LNCAP (cell line): ENCODE results near the gene DNPH1.

Experiments
- TF ChIP-seq, protein P1 (sequence below): fragments of 450-650 bp; IDR thresholded peaks from 2 replicates; pipeline ENCODE4 v1.5.1; 2017; ENCODE audit warnings: mild to moderate bottlenecking

The DNPH1 gene

DNA sequence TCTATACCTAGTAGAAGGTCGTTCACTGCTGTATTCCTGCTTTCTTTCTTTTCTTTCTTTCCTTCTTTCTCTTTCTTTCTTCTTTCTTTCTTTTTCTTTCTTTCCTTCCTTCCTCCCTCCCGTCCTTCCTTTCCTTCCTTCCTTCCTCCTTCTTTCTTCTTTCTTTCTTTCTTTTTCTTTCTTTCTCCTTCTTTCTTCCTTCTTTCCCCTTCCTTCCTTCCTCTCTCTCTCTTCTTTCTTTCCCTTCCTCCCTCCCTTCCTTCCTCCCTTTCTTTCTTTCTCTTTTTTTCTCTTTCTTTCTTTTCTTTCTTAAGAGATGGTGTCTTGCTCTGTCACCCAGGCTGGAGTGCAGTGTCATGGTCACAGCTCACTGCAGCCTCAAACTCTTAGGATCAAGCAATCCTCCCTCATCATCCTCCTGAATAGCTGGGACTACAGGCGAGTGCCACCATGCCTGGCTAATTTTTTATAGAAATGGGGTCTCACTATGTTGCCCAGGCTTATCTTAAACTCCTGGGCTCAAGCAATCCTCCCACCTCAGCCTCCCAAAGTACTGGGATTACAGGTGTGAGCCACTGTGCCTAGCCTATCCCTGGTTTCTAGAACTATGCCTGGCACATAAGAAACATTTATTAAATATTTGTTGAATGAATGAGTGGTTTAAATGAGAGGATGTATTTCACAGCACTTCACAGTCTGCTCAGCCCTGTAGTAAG lies 2.6 kb upstream of the DNPH1 start:
- TF ChIP-seq, protein P1, sequence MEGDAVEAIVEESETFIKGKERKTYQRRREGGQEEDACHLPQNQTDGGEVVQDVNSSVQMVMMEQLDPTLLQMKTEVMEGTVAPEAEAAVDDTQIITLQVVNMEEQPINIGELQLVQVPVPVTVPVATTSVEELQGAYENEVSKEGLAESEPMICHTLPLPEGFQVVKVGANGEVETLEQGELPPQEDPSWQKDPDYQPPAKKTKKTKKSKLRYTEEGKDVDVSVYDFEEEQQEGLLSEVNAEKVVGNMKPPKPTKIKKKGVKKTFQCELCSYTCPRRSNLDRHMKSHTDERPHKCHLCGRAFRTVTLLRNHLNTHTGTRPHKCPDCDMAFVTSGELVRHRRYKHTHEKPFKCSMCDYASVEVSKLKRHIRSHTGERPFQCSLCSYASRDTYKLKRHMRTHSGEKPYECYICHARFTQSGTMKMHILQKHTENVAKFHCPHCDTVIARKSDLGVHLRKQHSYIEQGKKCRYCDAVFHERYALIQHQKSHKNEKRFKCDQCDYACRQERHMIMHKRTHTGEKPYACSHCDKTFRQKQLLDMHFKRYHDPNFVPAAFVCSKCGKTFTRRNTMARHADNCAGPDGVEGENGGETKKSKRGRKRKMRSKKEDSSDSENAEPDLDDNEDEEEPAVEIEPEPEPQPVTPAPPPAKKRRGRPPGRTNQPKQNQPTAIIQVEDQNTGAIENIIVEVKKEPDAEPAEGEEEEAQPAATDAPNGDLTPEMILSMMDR = no peak

- TF ChIP-seq, protein P1 = no peak
Observed at GRCh38 chr6:43231053-43231452, 1.8 kb upstream of the DNPH1 start.

DNA sequence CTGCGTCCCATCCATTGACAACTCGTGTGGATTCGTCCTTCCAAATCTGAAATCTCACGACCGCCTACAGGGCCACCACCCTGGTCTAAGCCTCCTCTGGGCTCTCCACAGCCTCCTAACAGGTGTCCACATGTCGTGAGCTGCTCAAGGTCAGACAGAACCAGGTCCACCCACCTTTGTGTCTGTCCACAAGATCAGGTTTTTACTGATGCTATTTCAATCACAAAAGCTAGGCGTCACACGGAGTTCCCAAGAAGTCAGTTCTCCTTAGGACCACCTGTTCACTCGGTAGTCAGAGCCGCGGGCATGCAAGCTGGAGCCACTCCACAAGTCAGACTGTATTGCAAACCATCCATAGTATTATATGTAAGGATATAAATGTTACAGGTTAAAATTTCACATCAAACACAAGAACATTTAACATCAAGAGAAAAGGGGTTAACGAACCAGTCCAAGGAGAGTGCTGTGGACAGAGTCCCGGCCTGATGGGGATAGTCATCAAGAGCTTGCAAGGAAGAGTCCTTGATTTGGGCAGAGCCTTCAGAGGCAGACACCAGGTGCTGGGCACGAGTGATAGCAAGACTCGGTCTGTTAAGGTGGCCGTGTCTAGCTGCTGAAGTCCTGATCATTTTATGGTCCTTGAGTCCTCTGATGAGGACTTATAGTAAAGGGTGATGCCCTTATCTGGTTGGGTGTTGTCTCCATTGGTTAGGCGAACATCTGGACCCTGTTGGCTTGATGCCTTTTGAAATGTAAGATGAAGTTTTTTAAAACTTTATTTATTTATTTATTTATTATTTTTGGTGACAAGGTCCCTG lies 731 bp upstream of the DNPH1 start:
- TF ChIP-seq, protein P1 = no peak

- TF ChIP-seq, protein P1 = no peak
Observed at GRCh38 chr6:43226192-43226851, 3.0 kb downstream of the DNPH1 start.

DNA sequence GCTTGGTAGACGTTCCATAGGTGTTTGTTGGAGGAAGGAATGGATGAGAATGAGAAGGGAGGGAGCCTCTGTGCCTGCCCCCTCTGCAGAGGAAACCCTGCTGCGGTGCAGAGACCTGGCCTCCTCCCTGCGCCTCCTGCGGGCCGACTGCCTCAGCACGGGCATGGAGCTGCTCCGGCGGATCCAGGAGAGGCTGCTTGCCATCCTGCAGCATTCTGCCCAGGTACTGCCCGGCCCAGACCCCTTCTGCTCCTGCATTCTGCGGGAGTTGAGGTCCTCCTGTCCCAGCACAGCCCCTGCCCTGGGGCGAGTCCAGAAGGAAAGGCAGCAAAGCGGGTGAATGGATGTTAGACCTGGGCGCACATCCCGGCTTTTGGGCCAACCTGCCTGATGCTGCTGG lies 6.1 kb downstream of the DNPH1 start:
- TF ChIP-seq, protein P1 = no peak

GRCh38 chr6:43222418-43223059 lies 6.7 kb downstream of the DNPH1 start:
- TF ChIP-seq, protein P1 = no peak
